ENCODE measurements around the gene TLCD2.
"Not testable (repeated sequence)": the region's sequence is repeated elsewhere in the genome, so short reads cannot be mapped to it uniquely, and the experiment has no call there.

The TLCD2 gene

GRCh38 chr17:1716076-1716911, 6.1 kb upstream of the TLCD2 start:
- DNase-seq (ENCODE audit: low read depth, low spot score): peak; percentile 100

- DNase-seq (ENCODE audit: low read depth, low spot score): no peak
Observed at GRCh38 chr17:1715803-1716075, 5.6 kb upstream of the TLCD2 start.

GRCh38 chr17:1714980-1715802, 5.0 kb upstream of the TLCD2 start:
- DNase-seq (ENCODE audit: low read depth, low spot score): peak; percentile 94

GRCh38 chr17:1714427-1714979, 4.3 kb upstream of the TLCD2 start:
- DNase-seq (ENCODE audit: low read depth, low spot score): peak; percentile 99

GRCh38 chr17:1713878-1714426, 3.8 kb upstream of the TLCD2 start:
- DNase-seq (ENCODE audit: low read depth, low spot score): peak; percentile 66

- DNase-seq (ENCODE audit: low read depth, low spot score): no peak
Observed at GRCh38 chr17:1713160-1713877, 3.1 kb upstream of the TLCD2 start.

- no peak for DNase-seq (ENCODE audit: low read depth, low spot score)
Observed at GRCh38 chr17:1712271-1712670, 2.1 kb upstream of the TLCD2 start.

GRCh38 chr17:1711804-1712203, 1.6 kb upstream of the TLCD2 start:
- DNase-seq (ENCODE audit: low read depth, low spot score): no peak

GRCh38 chr17:1710807-1711553, 803 bp upstream of the TLCD2 start:
- DNase-seq (ENCODE audit: low read depth, low spot score): no peak

- DNase-seq (ENCODE audit: low read depth, low spot score): no peak
Observed at GRCh38 chr17:1709403-1709951, 700 bp downstream of the TLCD2 start.

GRCh38 chr17:1708791-1709346, 1.3 kb downstream of the TLCD2 start:
- not testable (repeated sequence) for DNase-seq (ENCODE audit: low read depth, low spot score)

- no peak for DNase-seq (ENCODE audit: low read depth, low spot score)
Observed at GRCh38 chr17:1707107-1707506, 3.1 kb downstream of the TLCD2 start.

- no peak for DNase-seq (ENCODE audit: low read depth, low spot score)
Observed at GRCh38 chr17:1705004-1705403, 5.2 kb downstream of the TLCD2 start.

- no peak for DNase-seq (ENCODE audit: low read depth, low spot score)
Observed at GRCh38 chr17:1703063-1703462, 7.1 kb downstream of the TLCD2 start.

GRCh38 chr17:1699891-1700290, 10.3 kb downstream of the TLCD2 start:
- not testable (repeated sequence) for DNase-seq (ENCODE audit: low read depth, low spot score)

- DNase-seq (ENCODE audit: low read depth, low spot score): no peak
Observed at GRCh38 chr17:1697681-1698080, 12.5 kb downstream of the TLCD2 start.

GRCh38 chr17:1695365-1695764, 14.8 kb downstream of the TLCD2 start:
- DNase-seq (ENCODE audit: low read depth, low spot score): no peak

- no peak for DNase-seq (ENCODE audit: low read depth, low spot score)
Observed at GRCh38 chr17:1693339-1693738, 16.8 kb downstream of the TLCD2 start.

GRCh38 chr17:1690544-1691221, 19.5 kb downstream of the TLCD2 start:
- no peak for DNase-seq (ENCODE audit: low read depth, low spot score)

GRCh38 chr17:1688405-1688804, 21.8 kb downstream of the TLCD2 start:
- not testable (repeated sequence) for DNase-seq (ENCODE audit: low read depth, low spot score)
